HG02973 (cell line): ENCODE measurements around the gene C12orf56.
A peak's percentile ranks its signal among the peaks of the same experiment; 100 is the strongest.

Source experiments
- ATAC-seq: cut with Tn5 transposase; IDR thresholded peaks from one replicate; pipeline ENCODE4 v1.9.1; 2021; ENCODE audit warnings: moderate library complexity; ENCODE audit not compliant: unreplicated experiment

C12orf56 gene, protein sequence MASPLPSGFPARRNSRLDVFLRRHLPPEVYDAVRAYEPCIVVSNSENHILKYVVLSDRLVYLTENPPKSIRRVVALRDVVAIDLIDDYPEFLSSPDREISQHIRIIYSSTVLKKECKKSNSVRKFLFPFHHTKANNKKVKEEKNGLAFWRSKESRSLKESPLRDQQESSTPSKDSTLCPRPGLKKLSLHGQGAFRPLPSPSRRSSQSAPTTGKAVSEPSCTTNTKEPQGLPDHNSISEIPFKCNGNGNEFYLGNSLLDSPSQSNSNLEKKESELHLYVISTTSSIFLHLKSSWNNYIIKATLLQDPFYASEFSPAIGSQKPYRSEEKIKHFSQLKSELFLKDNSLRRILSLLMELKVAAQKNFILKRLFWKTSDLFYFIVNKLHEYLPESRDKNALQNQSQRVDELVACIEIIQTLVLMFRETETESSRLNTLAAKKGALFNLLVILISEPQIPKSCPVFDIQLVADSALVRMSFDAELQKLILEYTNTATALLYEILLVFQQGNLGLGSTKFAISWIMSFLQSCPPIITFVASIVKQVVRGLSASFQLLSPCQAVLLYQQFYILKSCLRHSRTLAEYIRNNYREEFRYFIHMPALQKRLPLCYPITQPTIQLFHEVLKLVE

DNA sequence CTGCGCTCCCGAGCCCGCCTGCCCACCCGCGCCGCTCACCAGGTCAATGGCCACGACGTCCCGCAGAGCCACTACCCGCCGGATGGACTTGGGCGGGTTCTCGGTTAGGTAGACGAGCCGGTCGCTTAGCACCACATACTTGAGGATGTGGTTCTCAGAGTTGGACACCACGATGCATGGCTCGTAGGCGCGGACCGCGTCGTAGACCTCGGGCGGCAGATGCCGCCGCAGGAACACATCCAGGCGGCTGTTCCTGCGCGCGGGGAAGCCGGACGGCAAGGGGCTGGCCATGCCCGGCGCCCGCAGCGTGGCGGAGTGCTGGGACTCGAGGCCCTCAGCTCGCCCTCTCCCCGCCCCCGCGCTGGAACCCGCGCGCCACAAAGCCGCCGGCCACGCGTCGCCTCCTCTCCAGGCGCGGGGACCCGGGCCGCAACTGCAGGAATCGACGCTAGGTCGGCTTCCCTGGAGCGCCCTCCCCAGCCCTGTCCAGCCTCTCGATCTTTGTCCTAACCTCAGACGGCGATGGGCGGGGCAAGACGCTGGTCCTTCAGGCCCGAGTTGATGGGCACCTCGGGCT lies at the start of gene C12orf56:
TSS of gene C12orf56 (minus strand) at position 484 of the 577 bp plus-strand sequence. CDS start at position 291, 193 bp downstream.
- no peak for ATAC-seq

DNA sequence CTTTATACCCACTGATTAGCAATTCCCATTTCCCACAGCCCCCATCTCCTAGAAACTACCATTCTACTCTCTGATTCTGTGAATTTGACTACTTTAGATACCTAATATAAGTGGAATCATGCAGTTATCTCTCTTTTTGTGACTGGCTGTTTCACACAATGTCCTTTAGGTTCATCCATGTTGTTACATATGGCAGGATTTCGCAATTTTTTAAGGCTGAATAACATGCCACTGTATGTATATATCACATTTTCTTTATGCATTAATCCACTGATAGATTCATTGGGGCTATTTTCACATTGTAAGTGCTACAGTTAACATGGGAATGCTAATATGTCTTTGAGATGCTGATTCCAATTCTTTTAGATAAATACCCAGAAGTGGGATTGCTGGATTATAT lies 49.5 kb upstream of the C12orf56 start:
- ATAC-seq, result no peak

DNA sequence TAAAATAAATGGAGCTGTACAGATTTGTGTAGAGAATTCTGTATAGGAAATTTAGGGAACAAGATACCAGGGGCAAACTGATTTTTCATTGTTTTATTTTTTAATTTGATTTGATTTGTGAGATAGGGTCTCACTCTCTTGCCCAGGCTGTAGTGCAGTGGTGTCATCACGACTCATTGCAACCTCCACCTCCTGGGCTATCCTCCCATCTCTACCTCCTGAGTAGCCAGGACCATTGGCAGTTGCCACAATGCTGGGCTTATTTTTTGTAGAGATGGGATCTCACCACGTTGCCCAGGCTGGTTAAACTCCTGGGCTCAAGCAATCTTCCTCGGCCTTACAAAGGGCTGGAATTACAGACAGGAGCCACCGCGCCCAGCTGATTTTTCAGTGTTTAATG lies 43.4 kb upstream of the C12orf56 start:
- no peak for ATAC-seq

DNA sequence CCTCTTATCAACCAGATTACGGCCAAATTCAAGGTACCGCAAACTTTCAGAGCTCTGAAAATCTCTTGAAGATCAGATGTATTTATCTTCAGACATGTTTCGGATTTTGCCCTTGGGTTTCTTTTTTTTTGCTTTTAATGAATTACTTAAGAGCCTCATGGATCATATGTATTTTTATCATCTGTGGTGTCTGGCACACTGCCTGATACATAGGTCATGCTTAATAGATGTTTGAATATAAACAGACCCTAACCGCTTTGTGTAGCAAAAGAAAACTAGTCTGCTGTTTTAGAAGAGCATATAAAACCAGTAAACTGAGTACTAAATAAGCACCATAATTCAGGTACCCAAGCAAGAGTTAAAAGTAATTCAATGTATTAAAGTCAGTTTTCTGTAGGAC lies 41.2 kb upstream of the C12orf56 start:
- ATAC-seq, result no peak

DNA sequence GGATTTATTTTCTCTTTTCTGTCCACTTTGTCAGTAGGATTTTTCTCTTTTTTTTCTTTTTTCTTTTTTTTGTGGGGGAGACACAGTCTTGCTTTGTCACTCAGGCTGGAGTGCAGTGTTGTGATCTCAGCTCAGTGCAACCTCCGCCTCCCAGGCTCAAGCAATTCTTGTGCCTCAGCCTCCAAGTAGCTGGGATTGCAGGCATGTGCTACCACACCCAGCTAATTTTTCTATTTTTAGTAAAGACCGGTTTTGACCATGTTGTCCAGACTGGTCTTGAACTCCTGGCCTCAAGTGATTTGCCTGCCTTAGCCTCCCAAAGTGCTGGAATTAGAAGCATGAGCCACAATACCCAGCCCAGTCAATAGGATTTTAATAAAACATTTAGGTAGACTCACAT lies 40.3 kb upstream of the C12orf56 start:
- ATAC-seq, result no peak

DNA sequence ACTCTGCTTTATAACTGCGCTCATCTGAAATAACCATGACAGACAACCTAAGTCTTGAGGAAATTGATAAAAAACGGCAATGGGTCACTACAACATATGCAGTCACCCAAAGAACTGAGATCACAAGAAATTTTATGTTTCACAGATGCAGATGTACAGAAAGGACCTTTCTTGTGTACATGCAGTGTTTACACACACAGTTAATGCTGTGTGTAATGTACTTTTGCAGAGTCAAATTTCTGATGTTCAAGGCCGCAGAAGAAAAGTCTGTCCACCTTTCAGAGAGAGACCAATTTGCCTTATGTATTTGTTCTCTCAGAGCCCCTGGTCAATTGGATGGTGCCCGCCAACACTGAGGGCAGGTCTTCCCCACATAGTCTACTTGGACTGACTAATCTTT lies 38.4 kb upstream of the C12orf56 start:
- no peak for ATAC-seq

DNA sequence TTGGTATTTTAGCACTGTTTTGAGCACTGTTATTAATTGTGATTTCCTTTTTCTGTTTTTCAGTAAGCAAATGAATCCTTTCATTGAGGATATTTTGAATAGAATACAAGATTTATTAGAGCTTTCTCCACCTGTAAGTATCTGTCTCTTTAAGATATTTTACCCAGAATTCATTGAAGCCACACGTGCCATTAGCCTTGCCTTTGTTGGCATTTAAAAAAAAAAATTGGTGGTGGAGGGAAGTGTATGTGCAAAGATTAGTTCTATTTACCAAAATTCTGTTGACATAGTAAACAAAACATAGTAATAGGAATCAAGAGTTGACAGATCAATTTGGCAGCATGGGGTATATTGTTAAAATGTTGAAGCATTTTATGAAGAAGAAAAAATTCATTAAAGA lies 37.4 kb upstream of the C12orf56 start:
- no peak for ATAC-seq

DNA sequence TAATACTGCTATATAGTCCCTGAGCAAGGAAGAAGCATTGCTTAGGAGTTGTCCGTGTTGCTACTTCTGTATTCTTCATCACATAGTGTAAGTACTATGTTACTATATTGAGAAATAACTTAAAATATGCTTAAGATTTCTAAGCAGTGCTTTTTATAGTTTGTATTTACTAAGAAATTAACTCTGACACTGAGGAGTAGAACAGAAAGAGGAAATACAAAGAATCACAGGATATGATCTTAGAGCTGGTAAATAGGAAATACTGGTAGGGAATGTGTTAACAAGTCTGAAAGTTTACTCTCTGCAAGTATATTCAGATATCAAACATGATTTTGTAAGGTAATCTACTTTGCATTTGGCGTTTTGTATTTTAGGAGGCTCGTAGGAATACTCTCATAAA lies 29.1 kb upstream of the C12orf56 start:
- no peak for ATAC-seq

DNA sequence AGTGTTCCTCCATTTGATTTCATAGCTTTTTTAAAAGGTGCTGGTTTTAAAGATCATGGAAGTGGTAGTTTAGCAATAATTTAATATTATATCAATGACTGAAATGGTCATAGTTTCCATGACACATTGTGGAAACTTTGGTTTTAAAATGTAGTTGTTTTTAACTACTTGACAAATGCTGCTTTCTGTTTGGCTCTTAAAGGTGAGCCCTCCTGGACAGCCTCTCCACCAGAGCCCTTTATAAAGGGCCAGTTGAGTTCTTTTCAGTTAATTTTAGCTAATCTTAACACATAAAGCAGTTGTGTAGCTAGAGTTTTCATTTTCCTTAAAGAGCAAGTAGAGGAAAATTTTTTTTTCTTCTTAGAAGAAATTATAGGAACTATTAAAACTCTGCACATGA lies 27.7 kb upstream of the C12orf56 start:
- ATAC-seq, result no peak

DNA sequence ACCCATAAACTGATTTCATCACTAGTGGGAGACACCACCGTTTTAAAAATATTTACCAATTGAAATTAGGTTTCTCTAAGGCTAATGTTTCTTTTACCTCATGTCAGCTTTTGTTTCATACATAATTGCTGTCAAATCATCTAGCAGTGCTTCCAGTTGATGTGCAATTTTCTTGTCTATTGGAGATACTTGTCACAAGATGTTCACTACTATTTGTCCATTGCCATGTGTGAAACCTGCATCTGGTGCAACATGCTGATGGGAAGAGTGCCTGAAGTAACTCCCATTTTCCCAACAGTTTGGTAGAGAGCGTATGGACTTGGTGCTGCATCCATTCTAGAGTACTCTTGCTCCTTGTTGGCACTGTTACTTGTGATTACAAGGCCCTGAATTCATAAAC lies 23.3 kb upstream of the C12orf56 start:
- no peak for ATAC-seq

DNA sequence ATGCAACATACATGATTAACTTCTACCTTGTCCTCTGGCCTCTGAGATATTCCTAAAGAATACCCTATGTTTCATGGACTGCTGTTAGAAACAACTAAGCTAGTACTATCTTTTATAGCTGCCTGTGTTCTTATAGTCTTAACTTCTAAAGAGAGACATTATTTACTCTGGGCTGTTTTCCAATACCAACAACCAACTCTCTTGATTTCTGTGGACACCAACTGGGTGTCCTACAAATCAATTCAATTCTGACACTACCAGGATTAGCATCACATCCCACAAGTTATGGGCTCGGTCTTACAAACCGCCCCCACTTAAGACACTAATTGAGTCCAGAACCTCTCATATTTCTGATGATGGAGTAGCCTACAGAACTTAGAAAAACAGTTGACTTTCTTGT lies 21.9 kb upstream of the C12orf56 start:
- no peak for ATAC-seq

DNA sequence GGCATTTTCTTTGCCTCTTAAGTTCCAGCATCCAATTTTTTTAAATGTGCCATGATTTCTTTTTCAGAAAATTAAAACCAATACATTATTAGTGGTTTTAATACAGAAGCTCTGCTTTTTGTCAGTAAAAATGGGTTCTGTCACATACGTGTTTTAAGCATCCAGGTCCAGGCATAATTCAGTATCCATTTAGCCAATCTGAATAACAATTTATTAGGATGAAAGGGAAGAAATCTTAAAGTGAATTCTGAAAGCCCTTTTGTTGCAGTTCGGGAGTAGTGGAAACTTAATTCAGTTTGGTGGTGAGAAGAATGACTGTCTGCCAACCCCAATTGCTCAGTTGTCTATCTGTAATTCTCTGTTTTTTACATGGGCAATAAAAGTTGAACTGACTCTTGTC lies 20.9 kb upstream of the C12orf56 start:
- no peak for ATAC-seq

DNA sequence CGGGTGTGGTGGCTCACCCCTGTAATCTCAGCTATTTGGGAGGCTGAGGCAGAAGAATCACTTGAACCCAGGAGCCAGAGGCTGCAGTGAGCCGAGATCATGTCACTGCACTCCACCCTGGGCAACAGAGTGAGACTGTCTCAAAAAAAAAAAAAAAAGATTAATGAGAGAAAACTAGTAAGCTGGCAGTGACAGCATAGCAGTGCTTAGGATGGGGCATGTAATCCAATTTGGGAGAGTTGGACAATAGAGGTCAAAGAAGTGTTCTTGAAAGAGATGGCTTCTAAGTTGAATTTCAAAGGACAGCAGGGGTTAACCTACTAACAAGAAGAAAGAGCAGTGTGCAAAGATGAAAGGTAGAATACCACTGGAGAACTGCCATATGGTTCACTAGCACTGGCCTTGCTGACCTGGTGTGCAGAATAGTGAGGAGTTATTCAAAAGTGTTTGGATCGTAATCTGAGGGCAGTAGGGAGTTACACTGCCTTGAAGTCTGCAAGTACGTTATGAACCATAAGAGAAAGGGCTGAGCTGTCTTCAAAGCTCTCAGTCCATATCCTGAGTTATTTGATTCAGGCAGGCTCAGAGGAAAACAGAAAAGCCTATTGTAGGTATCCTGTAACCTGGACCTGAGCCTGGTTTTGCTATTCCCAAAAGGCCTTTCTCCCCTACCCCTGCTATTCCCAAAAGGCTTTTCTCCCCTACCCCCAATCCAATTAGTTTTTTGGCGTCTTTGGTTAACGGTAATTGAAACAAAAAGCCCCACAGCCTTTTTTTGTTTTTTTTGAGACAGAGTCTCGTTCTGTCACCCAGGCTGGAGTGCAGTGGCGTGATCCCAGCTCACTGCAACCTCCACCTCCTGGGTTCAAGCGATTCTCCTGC lies 17.0 kb upstream of the C12orf56 start:
- ATAC-seq, result no peak

DNA sequence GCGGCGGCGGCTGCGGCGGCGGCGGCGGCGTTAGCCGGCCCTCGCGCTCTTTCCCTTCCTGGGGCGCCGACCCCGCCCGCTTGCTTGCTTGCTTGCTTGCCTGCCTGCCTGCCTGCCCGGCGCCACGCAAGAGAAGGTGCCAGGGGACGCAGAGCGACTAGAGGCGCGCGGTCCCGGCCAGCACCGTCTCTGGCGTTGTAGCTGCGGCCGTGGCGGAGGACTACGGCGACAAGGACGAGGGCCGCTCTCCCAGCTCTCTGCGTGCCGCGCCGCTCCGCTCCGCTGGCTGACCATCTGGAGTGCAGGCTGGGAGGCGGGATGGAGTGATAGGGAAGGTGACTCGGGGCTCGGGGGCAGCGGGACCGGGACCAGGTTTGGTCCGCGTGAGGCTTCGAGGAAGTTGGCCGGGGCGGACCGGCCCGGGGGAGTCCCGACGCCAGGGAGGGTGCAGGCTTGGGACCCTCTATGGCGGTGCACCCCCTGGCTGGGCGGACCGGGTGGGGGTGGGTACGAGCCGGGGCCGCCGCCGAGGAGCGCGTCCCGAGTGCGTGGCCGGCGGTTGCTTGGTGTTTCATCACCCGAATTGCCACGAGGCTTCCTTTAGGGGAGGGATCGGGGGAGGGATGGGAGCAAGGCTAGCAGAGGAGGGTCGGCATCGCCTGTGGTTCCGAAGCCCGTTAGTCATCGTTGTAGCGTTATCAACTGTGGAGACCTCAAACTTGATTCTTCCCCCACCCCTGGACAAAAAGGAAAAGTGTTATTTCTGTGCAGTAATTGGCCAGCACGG lies 14.1 kb upstream of the C12orf56 start:
- ATAC-seq, result peak; percentile 41

DNA sequence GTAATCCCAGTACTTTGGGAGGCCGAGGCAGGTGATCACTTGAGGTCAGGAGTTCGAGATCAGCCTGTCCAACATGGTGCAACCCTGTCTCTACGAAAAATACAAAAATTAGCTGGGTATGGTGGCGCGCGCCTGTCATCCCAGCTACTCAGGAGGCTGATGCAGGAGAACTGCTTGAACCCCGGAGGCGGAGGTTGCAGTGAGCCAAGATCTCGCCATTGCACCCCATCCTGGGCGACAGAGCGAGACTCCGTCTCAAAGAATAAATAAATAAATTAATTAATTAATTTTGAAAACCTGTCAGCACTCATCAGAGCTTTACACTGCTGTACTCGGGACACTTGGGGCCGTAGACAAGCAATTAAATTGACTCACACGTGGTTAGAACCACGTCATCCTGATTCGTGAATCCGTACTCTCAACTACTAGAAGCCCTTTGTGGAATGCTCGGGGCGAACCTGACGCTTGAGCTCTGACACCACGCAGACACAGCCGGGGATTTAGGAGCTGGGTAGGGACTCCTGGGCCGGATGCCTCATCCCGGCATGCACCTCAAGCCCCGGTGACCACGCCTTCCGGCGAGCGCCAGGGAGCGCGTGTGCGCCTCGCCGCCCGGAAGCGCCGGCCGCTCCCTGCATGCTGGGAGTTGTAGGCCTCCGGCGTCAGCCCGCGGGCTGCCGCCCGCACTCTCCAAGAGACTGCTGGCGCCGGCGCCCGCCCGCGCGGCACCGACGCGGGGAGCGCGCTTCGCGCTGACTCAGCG lies 13.3 kb upstream of the C12orf56 start, which contains the start of gene XPOT:
TSS of gene XPOT (plus strand) at position 686 of the 763 bp plus-strand sequence. CDS start 5,644 bp downstream, outside the sequence.
- ATAC-seq, result peak; percentile 94

DNA sequence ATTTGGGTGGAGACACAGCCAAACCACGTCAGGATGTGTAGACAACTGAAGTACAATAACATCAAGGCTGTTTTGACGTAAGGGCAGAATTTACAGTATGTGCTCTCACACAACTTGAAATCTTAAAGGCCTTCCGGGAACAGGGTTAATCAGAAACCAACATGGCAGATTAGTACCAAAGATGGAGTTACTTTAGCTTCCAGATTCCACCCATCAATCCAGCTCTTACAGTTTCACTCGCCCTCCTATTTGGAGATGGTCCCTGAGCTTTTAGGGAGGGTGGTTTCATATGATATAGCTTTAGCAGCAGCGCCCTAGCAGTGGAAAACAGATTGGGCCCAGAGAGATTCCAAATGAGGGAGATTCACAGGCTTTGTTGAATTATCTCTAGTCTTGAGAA lies 11.6 kb upstream of the C12orf56 start:
- no peak for ATAC-seq

DNA sequence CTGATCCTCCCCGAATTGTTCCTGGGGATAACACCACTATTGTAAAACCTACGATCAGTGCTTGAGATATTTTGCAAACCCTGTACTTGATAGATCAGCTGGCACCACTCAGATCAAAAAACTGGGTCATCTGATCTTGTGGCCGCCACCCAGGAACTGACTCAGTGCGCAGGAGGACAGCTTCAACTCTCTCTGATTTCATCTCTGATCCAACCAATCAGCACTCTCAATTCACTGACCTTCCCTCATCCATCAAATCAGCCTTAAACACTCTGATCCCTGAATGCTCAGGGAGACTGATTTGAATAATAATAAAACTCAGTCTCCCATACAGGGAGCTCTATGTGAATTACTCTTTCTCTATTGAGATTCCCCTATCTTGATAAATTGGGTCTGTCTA lies 9.5 kb upstream of the C12orf56 start:
- ATAC-seq, result no peak

DNA sequence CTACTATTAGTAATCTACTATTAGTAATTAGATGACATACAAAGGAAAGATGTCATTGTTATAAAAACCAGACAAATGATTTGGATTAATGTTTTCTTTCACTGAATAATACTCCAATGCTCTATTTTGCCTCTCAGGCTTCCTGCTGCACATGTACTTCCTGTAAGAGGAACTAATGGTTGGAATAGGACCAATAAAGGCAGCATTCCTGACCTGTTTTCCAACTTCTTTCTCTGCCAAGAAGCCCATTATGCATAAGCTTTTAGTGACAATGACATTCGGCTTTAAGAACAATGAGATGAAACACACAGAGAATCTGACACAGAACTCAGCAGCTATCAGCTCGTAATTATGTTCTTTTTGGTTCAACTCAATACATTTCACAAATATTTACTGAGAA lies 5.2 kb upstream of the C12orf56 start:
- ATAC-seq, result no peak

DNA sequence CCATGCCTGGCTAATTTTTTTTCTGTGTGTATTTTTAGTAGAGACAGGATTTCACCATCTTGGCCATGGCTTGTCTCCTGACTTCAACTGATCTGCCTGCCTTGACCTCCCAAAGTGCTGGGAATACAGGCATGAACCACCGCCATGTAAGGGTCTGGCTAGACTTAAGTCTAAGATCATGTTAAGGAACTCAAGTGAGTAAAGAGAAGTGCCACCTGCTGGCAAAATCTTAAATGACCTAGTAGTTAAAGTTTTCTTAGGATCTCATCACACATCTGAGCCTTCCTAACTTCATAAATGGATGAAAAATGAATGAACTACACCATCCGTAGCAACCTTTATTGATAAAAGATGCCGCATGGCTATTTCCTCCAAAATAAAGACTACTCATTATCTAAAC lies 1.7 kb upstream of the C12orf56 start:
- ATAC-seq, result no peak

DNA sequence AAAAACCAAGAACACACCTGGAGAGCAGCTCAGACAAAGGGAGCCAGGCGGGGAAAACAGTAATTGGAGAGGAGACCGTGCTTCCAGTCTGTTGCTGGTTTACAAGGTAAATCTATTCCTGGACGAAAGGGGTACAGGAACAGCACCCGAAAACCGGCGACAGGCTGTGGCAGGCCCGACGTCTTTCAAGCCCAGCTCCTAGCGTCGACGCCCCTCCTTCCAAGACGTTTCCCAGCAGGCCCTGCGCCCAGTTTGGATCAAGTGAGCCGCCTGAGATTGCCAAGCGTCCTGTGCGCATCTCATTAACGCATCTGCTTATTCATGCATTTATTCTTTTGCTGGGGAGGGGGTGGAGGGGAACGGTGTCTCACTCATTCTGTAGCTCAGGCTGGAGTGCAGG lies 1.4 kb downstream of the C12orf56 start:
- no peak for ATAC-seq
